Activated CD4-positive, alpha-beta T cell treated with anti-CD3 and anti-CD28 coated beads for 1 hour (primary cell): Measurements from ENCODE around the gene DGKB.

ENCODE experiments used
- DNase-seq: peaks from one replicate; pipeline ENCODE4 v3.0.0-alpha.2; 2020

The DGKB gene

GRCh38 chr7:14260011-14260410 lies 642.5 kb downstream of the DGKB start:
- no peak for DNase-seq

GRCh38 chr7:14258861-14259260 lies 643.7 kb downstream of the DGKB start:
- no peak for DNase-seq

- DNase-seq, result no peak
Observed at GRCh38 chr7:14258441-14258840, 644.1 kb downstream of the DGKB start.

DNA sequence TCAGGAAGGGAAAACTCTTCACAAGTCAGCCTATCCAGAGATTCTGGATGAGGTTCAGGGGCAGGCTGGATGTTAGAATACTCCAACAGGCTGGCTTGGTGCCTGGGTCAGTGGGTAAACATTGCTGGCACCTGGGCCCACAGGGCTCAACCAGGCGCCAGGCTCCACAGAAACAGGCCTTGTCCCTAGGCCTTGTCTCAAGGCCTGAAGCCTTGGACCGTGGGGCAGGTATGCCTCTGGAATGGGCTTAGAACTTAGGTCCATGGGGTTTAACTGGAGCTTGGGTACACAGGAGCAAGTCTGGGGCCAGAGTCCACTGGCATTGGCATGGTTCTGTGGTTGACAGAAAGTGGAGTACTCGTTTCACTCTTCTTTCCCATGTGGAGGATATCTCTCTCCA lies 650.1 kb downstream of the DGKB start:
- DNase-seq, result no peak

- DNase-seq, result no peak
Observed at GRCh38 chr7:14242175-14242574, 660.4 kb downstream of the DGKB start.

DNA sequence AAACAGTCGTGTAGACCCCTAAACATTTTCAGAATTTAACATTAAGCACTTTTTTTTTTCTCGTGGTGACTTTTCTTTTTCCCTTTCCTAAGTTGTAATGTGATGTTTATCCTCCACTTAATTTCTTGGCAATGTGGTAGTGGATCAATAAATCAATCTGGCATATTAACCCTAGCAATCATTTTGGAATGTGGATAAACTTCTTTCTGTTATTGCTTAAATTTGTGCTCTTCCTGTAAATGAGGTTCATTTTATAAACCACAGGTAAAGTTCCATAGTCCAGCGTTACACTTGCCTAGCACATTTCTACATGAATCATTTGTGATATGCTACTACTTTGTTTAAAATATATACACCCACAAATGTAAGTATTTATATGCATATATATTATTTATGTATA lies 665.7 kb downstream of the DGKB start:
- no peak for DNase-seq

DNA sequence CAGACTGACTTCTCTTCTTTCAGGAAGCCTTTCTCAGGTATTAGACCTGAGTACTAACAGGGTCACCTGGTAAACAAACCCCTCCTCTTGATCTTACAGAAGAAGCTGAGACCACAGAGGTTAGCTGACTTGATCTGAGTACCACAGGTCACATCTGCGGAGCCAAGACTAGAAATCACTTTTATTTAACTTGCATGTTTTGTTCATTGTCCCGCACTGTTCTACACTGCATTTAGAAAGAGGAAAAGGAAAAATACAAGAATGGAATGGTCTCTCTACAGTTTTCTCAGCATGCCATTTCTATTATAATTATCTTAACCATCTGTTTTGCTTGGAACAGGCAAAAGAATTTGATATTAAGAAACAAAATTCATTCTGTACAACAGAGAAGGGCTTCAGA lies 667.5 kb downstream of the DGKB start:
- no peak for DNase-seq

GRCh38 chr7:14233868-14234369 lies 668.6 kb downstream of the DGKB start:
- DNase-seq, result no peak

DNA sequence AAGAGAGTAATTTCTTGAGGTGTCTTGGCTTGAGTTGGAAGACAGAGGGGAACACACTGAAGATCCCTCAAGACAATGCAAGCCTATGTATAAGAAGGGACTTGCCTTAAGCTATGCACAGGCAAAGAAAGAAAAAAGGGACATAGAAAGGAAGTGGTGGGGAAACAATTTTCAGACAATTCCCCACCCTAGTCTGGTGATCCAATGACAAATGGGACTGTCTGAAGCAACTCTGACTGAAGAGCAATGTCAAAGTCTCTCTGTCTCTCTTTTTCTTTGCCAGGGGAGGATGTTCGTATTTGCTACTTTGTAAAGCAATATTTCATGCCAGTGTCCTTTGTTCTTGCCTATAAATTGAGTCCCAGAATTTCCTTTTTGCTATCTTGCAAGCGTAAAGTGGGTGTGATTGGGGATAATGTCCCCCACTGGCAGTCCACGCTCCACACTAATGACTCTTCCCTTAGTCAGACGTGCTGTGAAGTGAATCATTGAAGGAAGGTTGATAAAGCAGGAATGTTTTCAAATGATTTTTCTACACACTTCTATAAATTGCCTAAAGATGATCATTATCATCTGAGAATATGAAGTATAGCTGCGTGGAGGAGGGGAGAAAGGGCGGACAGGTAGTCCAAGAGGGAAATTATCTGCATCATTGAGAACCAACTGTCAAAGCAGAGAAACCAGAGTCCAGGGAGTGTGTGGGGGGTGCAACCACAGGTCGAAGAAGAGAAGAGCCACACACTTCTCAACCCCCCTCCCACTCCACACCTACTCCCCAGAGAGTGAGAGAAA lies 669.3 kb downstream of the DGKB start:
- DNase-seq, result no peak

DNA sequence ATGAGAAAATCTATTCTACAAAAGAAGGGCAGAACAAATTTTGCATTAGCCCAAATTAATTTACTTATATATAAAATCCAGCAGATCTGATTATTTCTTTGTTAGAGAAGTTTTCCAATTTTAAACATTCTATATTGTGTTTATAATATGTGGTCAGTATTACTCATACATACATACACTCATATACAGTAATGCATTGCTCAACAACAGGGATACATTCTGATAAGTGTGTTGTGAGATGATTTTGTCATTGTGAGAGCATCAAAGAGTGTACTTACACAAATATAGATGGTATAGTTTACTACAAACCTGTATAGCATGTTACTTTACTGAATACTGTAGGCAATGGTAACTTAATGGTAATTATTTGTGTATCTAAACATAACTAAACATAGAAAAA lies 673.5 kb downstream of the DGKB start:
- DNase-seq, result no peak

- DNase-seq, result no peak
Observed at GRCh38 chr7:14228341-14228740, 674.2 kb downstream of the DGKB start.

- DNase-seq, result no peak
Observed at GRCh38 chr7:14226126-14226525, 676.4 kb downstream of the DGKB start.

DNA sequence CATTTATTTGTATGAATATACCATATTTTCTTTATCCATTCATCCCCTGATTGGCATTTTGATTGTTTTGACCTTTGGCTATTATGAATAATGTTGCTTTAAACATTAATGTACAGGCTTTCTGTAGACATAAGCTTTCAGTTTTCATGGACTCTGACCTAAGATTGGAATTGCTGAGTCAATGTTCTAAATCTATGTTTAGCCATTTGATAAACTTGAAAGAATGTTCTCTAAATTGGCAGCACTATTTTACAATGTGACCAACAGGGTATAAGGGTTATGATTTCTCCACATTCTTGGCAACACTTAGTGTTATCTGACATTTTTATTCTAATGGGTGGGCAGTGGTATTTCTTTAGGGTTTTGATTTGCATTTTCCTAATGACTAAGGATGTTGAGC lies 683.4 kb downstream of the DGKB start:
- no peak for DNase-seq

- DNase-seq, result no peak
Observed at GRCh38 chr7:14218338-14218737, 684.2 kb downstream of the DGKB start.

GRCh38 chr7:14209896-14210484 lies 692.6 kb downstream of the DGKB start:
- DNase-seq, result no peak

- DNase-seq, result no peak
Observed at GRCh38 chr7:14207711-14208110, 694.8 kb downstream of the DGKB start.

DNA sequence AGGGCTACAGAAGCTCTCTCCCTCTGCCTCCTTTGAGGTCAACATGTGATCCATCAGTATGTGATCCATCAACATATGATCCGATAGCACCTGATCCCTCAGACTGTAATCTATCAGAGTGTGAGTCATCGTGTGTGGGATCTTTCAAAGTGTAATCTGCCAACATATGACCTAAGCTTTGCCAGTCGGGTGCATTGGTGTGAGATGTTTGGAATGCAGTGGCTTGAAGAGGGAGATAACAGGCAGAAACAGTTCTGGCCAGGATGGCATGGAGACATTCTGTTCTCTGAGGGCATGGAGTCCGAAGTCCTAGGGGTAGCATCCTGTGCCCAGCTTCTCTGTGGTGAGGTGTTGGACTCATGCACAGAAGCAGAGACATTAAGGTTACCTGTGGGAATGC lies 695.4 kb downstream of the DGKB start:
- DNase-seq, result no peak

DNA sequence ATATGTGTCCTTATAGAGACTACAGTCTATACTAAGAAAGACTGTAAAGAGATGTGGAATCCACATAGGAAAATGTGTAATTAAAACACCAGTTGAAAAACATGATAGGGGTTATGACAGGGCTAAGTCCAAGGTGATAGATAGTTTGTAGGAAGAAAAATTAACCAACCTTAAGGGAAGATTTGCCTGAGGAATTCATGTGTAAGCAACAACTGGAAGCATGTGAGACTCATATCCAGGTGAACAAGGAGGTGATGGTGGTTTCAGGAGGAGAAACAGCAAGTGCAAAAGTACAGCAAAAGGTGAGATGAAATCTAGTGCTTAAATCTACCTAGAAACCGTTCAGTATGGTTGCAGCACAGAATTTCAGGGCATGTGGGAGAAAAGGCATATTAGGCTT lies 696.4 kb downstream of the DGKB start:
- no peak for DNase-seq

- no peak for DNase-seq
Observed at GRCh38 chr7:14201353-14201752, 701.2 kb downstream of the DGKB start.

DNA sequence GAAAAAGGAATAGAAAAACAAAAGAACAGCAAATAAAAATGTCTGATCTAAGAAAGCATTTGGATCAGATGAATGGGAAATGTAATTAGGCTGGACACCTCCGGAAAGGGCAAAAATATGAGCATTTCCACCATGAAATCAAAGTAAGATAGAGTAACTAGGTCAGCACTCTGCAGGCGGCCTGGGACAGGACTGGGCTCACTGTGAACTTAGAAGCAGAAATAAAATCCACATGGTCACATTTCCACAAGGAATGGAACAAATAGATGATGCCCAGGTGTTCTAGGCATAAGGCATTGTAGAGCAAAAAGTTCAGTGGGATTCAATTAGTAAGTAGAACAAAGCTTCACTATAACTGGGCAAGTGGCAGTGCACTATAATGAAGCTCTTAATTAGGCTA lies 703.2 kb downstream of the DGKB start:
- DNase-seq, result no peak

- DNase-seq, result no peak
Observed at GRCh38 chr7:14197280-14197679, 705.3 kb downstream of the DGKB start.

DNA sequence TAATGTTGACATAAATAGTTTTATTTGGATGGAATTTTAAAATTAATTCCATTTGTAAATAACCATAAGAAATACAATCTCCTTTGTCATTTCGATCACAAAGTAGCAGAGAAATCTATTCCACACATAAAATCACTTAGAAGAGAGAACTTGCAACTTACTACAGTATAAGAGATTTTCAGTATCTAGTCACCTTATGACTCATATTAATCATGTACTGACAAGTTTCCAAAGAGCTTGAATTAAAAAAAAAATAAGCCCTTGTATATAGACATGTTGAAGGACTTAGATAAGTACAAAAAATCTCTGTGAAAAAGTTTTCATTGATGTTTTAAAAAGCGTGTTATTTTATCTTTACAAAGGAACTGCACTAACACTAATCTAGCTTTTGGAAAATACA lies 706.0 kb downstream of the DGKB start:
- no peak for DNase-seq

- no peak for DNase-seq
Observed at GRCh38 chr7:14195871-14196270, 706.7 kb downstream of the DGKB start.

- no peak for DNase-seq
Observed at GRCh38 chr7:14195079-14195478, 707.5 kb downstream of the DGKB start.

- no peak for DNase-seq
Observed at GRCh38 chr7:14191686-14192098, 710.9 kb downstream of the DGKB start.
